DND-41 (cell line): ENCODE measurements around the gene CYFIP2.

ENCODE experiments used
- ATAC-seq: fragments of 200-7000 bp; cut with Tn5 transposase; 3 replicates; pipeline ENCODE4 v1.9.1; 2021; ENCODE audit warnings: low read depth; ENCODE audit not compliant: insufficient read depth
- DNase-seq: peaks from one replicate; pipeline ENCODE4 v3.0.0-alpha.2; 2020
- H2AFZ ChIP-seq: 2 replicates; pipeline ENCODE4 v1.6.0; 2012; ENCODE audit warnings: low read depth, low read length
- H3K27ac ChIP-seq: 2 replicates; pipeline ENCODE4 v1.5.1; 2012; ENCODE audit warnings: low read length, inconsistent platforms
- H3K27me3 ChIP-seq: fragments of 200-600 bp; sonication (generic); 2 replicates; pipeline ENCODE4 v1.6.0; 2012; ENCODE audit warnings: low read length, mild to moderate bottlenecking, inconsistent platforms; ENCODE audit not compliant: insufficient read depth, poor library complexity
- H3K36me3 ChIP-seq: 2 replicates; pipeline ENCODE4 v1.5.1; 2012; ENCODE audit warnings: low read length, inconsistent platforms; ENCODE audit not compliant: insufficient read depth
- H3K4me1 ChIP-seq: 2 replicates; pipeline ENCODE4 v1.5.1; 2012; ENCODE audit warnings: mild to moderate bottlenecking, low read length; ENCODE audit not compliant: insufficient read depth
- H3K4me2 ChIP-seq: 2 replicates; pipeline ENCODE4 v1.6.0; 2012; ENCODE audit warnings: mild to moderate bottlenecking, moderate library complexity, low read length, inconsistent platforms; ENCODE audit not compliant: insufficient read depth
- H3K4me3 ChIP-seq, 2 experiments: fragments of 200-600 bp in 1 of 2; shearing (Covaris generic) in 1 of 2; 2 replicates each; pipeline ENCODE4 v1.5.1; 2012 to 2016; ENCODE audit warnings: inconsistent platforms in 2 of 2, low read length in 2 of 2, mild to moderate bottlenecking in 2 of 2, low read depth in 1 of 2, moderate library complexity in 1 of 2
- H3K79me2 ChIP-seq: 2 replicates; pipeline ENCODE4 v1.6.0; 2012; ENCODE audit warnings: low read length, inconsistent platforms; ENCODE audit not compliant: insufficient read depth
- H3K9ac ChIP-seq: 2 replicates; pipeline ENCODE4 v1.6.0; 2012; ENCODE audit warnings: low read depth, mild to moderate bottlenecking, inconsistent platforms, low read length, moderate library complexity
- H3K9me3 ChIP-seq: 2 replicates; pipeline ENCODE4 v1.5.1; 2012; ENCODE audit warnings: low read length, moderate library complexity, mild to moderate bottlenecking, inconsistent platforms; ENCODE audit not compliant: insufficient read depth, severe bottlenecking
- H4K20me1 ChIP-seq: 2 replicates; pipeline ENCODE4 v1.6.0; 2012; ENCODE audit warnings: low read length; ENCODE audit not compliant: insufficient read depth
- CTCF ChIP-seq: IDR thresholded peaks from 2 replicates; pipeline ENCODE4 v1.5.1; 2012; ENCODE audit warnings: borderline replicate concordance, low read length, moderate library complexity, mild to moderate bottlenecking; ENCODE audit not compliant: poor library complexity, severe bottlenecking; ENCODE audit errors: extremely low read depth
- EZH2 ChIP-seq: IDR thresholded peaks from 3 replicates; pipeline ENCODE4 v1.6.1; 2012; ENCODE audit warnings: borderline replicate concordance, low read depth, mild to moderate bottlenecking, moderate library complexity, low read length, inconsistent platforms; ENCODE audit not compliant: severe bottlenecking

CYFIP2 gene

GRCh38 chr5:157339409-157339808 lies 73.5 kb downstream of the CYFIP2 start:
- no peaks in the 10 kb centered on the region for H3K27me3 ChIP-seq
- H2AFZ ChIP-seq, result no peak overlapping the region
- H3K79me2 ChIP-seq, result no peaks in the 10 kb centered on the region
- no peak overlapping the region for H3K27ac ChIP-seq
- ATAC-seq, result peak; percentile 23; the same call in 1 of the 3 replicates
- no peaks in the 10 kb centered on the region for H3K4me1 ChIP-seq
- H4K20me1 ChIP-seq, result no peaks in the 10 kb centered on the region
- no peak overlapping the region for H3K9ac ChIP-seq
- peaks cover 100% of the 10 kb centered on the region for H3K36me3 ChIP-seq
- H3K4me2 ChIP-seq, result no peak overlapping the region
- H3K9me3 ChIP-seq, result no peaks in the 10 kb centered on the region
- DNase-seq, result no peak
- TF ChIP-seq EZH2 (no peak), CTCF (no peak)
- no peak overlapping the region for H3K4me3 ChIP-seq

GRCh38 chr5:157342822-157343402 lies 77.0 kb downstream of the CYFIP2 start:
- H3K4me2 ChIP-seq, result no peak overlapping the region
- peak; percentile 61 for TF ChIP-seq CTCF
- TF ChIP-seq EZH2, result no peak
- H3K9ac ChIP-seq, result no peak overlapping the region
- DNase-seq, result peak; percentile 30
- no peaks in the 10 kb centered on the region for H4K20me1 ChIP-seq
- no peak overlapping the region for H3K27ac ChIP-seq
- no peaks in the 10 kb centered on the region for H3K79me2 ChIP-seq
- no peaks in the 10 kb centered on the region for H3K9me3 ChIP-seq
- H3K27me3 ChIP-seq, result no peaks in the 10 kb centered on the region
- peak; percentile 68 for ATAC-seq
- no peak overlapping the region for H2AFZ ChIP-seq
- H3K36me3 ChIP-seq, result peaks cover 99% of the 10 kb centered on the region
- no peaks in the 10 kb centered on the region for H3K4me1 ChIP-seq
- H3K4me3 ChIP-seq, result no peak overlapping the region

- Histone ChIP-seq H4K20me1 (no peaks in the 10 kb centered on the region), H3K4me2 (no peak overlapping the region), H3K4me3 (no peak overlapping the region), H3K9ac (no peak overlapping the region), H3K79me2 (no peaks in the 10 kb centered on the region), H3K4me1 (no peaks in the 10 kb centered on the region), H3K27ac (no peak overlapping the region), H3K9me3 (no peaks in the 10 kb centered on the region), H2AFZ (no peak overlapping the region), H3K36me3 (peaks cover 93% of the 10 kb centered on the region), H3K27me3 (no peaks in the 10 kb centered on the region)
- TF ChIP-seq EZH2, result no peak
- TF ChIP-seq CTCF, result no peak
- DNase-seq (no peak), ATAC-seq (no peak)
Measured at GRCh38 chr5:157343842-157344790, 78.2 kb downstream of the CYFIP2 start.
